ENCODE measurements around the gene CYB561D2.
"Not testable (repeated sequence)": the region's sequence is repeated elsewhere in the genome, so short reads cannot be mapped to it uniquely, and the experiment has no call there.

Gene CYB561D2, protein sequence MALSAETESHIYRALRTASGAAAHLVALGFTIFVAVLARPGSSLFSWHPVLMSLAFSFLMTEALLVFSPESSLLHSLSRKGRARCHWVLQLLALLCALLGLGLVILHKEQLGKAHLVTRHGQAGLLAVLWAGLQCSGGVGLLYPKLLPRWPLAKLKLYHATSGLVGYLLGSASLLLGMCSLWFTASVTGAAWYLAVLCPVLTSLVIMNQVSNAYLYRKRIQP

DNA sequence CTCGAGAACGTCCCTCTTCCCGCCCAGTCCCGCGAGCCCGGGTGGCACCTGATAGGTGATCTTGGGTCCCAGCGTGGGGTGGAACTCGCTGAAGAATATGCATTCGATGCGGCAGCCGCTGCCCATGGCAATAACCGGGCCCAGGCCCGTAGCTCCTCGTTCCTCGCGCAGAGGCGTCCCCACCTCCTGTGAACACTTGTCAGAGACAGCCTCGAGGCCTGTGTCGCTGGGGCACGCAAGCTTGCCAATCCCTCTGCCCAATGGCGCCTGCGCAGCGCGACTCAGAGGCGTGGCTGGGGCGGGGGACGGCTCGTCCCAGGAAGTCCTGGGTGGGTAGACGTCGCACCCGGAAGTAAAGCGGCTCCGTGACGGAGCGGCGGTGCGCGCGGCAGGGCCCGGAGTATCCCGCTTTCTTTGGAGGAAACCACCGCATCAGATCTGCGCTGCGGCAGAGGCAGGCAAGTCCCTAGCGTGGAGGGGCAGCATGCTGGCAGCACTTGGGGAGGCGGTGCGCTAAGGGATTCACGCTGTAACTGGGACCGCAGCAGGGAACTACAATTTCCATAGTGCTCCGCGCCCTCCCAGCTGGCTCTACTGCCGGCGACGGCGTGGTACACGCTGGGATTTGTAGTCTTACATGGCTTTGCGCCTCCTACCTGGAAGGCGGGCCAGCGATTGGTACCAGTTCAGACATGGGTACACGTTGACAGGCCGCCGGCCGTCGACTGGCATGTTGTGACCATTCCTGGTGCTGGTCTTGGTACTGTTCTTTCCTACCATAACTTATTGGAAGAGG lies at the start of gene CYB561D2, which contains the start of gene NPRL2:
Gene CYB561D2, plus strand, starts transcription at position 336 of the 796 bp plus-strand sequence. CDS start 572 bp downstream, outside the sequence.
Gene NPRL2, minus strand, starts transcription at position 249 of the 796 bp plus-strand sequence. Its CDS starts 123 bp downstream, at position 126.
- peak; percentile 97 for DNase-seq (ENCODE audit: low spot score)

DNA sequence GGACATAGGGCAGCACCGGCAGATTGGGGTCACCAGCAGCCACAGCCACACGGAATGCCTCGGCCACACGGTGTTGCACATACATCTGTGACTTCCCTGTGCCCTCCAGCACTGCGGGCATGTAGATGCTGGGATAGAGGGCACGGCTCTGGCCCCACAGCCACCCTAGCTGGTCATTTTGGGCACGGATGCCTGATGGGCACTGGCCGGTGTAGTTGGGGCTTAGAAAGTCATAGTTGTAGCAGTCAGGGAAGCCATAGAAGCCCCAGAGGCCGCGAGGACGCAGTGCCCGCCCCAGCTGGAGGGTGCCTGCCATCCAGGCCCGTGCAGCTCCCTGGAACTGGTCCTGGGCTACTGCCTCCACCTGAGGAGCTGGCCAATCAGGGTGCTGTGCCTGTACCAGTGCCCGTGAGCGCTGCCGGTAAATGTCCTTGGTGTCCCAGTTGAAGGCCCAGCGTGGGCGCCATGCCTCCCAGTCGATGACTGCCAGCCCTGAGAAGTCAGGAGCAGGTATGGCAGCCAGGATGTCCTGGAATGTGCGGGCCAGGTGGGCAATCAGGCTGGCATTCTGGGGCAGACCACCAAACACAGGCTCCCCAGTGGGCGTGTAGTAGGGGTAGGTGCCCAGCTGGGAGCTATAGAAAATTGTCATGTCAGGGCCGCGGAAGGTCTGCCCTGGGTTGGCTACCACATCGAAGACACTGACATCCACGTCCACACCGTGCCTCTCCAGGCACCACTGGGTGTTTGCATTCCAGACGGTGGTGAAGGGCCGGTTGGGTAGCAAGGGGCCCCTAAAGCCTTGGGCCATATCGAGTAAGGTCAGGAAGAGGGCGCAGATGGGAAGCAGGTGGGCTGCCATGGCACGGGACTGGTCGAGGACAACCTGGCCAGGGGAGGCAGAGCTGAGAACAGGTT lies 48.3 kb upstream of the CYB561D2 start:
- no peak for DNase-seq (ENCODE audit: low spot score)

DNA sequence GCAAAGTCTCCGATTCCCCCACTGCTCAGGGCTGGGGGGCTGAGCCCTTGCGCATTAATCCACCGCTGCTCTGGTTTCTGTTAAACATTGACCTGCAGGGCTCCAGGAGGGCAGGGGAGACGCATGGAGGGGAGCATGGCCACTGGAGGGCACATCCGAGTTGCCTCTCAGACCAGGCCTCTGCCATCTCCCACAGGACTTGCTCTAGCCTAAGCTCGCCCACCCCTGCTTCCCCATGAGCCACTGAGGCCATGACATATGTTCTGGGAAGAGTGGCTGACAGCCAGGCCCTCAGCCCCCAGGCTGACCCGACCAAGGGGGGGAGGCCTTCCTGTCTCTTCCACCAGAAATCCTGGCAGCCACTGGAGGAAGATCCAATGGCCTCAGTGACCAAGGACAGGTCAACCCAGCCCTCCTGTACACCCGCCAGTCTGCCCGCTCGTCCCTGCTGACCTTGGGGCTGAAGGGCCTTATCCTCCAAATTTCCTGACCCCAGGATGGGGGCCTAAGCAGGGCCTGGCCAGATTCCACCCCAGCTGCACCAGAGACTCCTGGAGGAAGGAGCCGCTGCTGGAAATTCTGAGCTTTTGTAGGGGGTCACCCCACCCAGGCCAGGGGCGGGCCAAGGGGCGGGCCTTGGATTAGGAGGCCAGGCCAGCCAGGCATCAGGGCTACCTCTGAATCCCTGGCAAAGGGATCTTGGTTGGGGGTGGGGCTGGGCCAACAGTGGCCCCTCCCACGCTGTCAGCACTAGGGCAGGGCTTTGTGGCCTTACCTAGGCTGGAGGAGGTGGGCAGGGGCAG lies 47.4 kb upstream of the CYB561D2 start, which contains the start of gene HYAL1:
Gene HYAL1, minus strand, starts transcription at position 562 of the 803 bp plus-strand sequence. CDS start 618 bp downstream, outside the sequence.
- no peak for DNase-seq (ENCODE audit: low spot score)

DNA sequence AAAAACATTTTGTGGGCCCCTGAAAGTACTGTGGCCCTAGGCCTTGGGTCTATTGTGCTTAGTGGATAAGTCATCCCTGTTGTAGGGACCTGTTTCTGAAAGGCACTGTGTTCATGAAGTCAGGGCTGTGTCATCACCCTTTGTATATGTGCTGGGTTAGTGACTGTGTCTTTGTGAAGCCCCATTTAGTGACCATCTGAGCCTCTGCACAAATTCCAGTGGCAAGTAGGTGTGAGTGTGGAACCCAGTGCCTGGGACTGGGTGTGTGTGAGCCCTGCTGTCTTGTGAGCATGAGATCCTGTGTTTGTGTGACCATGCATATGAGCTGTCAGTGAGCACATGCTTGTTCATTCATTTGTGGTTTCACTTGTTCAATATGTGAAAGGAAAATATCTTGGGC lies 46.1 kb upstream of the CYB561D2 start:
- DNase-seq (ENCODE audit: low spot score) = no peak

DNA sequence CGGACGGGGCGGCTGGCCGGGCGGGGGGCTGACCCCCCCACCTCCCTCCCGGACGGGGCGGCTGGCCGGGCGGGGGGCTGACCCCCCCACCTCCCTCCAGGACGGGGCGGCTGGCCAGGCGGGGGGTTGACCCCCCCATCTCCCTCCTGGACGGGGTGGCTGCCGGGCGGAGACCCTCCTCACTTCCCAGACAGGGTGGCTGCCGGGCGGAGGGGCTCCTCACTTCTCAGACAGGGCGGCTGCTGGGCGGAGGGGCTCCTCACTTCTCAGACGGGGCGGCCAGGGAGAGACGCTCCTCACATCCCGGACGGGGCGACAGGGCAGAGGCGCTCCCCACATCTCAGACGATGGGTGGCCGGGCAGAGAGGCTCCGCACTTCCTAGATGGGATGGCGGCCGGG lies 38.6 kb upstream of the CYB561D2 start:
- DNase-seq (ENCODE audit: low spot score) = not testable (repeated sequence)

DNA sequence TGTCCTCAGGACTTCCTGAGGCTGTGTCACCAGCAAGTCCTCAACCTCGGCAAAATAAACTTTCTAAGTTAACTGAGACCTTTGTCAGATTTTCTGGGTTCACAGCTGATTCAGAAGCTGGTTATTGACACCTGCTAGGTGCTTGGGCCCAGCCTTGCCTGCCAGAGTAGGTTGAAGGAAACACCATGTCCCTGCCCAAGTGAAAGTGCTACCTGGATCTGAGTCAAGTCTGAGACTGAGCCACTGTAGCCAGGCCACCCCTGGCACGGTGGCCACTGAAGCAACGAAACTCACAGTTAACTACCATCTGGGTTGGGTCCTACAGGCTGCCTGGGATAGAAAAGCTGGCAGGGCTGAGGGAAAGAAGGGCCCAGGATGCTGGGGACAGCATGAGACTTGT lies 36.3 kb upstream of the CYB561D2 start:
- no peak for DNase-seq (ENCODE audit: low spot score)

DNA sequence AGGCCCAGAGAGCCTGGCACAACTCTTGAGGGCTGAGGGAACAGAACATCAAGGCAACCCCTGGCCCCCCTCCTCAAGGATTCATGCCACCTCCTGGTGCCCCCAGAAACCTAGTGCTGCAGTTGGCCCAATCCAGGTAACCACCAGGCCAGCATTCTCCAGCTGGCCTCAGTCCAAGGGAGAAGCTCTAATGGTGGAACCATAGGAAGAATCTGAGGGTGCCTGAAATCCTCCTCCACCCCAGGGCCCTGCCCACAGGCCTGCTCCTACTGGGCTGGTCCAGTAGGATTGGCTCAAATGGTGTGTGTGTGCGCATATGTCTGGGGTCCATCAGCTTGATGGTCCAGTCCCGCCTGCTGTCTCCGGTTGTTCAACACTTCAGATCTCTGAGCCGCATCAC lies 35.8 kb upstream of the CYB561D2 start:
- no peak for DNase-seq (ENCODE audit: low spot score)

DNA sequence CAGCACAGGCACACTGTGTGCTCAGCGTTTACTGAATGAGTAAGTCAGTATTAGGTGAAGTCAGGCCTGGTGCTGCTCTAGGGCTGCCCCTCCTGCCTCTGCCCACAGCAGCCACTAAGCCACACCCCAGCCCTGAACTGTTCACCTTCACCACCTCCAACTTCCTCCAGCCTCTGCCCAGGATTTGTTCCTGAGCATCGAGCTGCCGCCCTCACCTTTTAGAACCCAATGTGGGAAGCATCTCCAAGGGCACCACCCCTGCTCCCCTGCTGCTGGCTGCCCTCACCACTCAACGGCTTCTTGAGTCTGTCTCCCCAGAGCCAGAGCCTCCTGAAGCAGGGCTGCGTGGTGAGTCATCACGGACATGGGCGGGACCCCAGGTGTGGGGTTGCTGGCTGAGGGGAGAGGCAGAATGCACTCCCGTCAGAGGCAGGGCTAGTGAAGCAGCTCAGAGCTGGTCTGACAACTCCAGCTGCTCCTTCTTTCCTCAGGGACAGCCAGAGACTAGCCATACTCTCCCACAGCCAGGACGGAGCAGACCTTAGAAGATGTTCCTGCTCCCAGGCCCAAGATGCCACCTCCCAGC lies 33.9 kb upstream of the CYB561D2 start:
- no peak for DNase-seq (ENCODE audit: low spot score)

DNA sequence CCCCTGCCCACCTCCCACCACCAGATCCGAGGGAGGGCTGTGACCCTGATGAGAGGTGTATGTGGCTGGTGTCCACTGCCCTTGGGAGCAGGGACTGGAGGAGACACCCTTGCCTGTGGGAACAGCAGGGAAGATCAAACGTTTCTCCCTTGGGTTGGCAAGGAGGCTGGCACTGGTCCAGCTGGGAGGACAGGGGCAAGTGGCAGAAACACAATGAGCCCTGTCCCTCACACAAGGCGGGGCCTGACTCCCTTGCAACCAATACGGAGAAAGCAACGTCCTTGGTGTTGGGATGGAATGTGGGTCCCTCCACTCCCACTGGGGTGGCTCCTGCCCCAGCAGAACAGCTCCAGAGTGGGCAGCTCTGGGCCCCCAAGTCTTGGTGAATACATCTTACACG lies 33.4 kb upstream of the CYB561D2 start:
- no peak for DNase-seq (ENCODE audit: low spot score)

DNA sequence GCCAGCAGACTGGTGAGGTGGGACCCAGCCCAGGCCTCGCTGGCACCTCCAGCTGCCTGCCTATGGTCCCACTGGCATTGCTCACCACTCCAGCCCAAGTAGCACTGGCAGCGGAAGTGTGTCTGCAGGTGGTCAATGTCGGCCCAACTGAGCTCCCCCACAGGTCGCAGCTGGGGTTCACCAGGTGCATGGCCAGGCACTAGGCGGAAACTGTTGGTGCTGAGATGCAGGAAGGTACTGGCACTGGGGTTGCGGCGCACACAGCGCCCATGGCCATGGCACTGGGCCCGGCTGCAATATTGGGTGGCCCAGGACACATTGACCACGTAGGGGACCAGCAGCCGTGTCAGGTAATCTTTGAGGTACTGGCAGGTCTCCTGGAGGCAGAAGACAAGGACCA lies 32.5 kb upstream of the CYB561D2 start:
- no peak for DNase-seq (ENCODE audit: low spot score)

DNA sequence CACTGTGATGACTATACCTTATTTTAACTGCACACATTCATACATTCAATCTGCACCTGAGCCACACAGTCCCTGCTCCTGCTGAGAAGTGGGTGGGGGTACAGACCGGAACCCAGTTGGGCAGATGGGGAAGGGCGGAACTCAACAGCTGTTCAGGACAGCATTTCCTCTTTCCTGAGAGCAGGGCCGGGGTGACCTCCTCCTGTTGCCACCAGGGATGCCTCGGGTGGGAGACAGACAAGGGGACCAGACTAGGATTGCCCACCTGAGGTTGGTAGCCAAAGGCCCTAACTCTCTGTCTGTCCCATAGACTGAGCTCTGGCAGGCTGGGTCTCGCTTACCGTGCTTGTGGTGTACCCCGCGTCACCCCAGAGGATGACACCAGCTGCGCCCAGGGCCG lies 32.0 kb upstream of the CYB561D2 start:
- DNase-seq (ENCODE audit: low spot score) = no peak

DNA sequence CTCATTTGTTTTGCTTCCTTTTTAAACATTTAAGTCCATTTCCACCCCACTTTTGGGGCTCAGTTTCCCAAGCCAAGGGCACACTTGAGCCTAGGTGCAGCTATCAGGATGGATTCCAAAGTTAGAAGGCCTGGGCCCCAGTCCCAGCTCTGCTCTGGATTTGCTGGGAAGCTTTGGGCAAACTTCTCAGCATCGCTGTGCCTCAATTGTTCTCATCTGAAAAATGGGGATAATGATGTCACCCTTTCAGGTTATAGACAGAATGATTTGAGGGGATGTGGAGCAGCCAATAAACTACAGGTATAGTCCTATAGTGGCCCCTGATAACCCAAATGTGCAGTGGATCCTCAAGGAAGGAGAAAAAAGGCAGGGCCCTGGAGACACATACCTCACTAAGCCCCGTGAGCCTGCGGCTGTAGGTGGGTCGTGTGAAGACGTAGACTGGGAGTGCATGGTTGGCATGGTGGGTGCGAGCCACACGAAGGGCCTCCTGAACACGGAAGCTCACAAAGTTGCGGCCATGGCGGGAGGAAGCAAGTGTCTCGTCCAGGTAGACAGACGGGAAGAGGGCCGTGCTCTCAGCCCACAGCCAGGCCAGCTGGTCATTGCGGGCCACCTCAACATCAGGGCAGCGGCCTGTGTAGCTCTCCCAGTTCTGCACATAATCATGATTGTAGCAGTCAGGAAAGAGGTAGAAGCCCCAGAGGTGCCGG lies 31.3 kb upstream of the CYB561D2 start:
- DNase-seq (ENCODE audit: low spot score) = no peak

DNA sequence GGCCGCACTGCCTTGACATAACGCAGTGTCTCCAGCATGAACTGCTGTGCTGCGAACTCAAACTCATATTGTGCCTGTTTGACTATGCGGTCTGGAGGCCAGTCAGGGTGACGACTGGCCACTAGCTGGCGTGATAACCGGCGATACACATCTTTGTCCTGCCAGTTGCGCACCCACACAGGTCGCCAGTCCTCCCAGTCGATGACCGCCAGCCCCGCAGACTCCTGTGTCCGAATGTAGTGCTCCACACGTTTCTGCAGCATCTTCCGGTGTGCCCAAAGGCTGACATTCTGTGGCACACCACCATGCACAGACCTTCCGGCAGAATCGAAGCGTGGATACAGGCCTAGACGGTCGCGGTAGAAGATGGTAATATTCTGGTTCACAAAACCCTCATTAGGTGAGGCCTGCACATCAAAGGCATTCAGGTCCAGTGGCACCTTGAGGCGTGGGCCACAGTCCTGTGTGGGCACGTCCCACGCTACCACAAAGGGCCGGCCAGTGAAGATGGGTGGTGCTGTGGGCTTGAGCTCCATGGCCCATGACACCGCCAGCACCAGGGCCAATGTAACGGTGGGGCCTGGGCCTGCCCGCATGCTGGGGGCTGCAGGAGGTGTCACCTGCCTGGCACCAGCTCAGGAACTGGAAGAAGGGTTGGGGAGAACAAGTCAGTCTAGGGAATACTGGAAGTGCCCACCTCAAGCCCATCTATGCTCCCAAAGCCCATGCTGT lies 30.6 kb upstream of the CYB561D2 start:
- no peak for DNase-seq (ENCODE audit: low spot score)

DNA sequence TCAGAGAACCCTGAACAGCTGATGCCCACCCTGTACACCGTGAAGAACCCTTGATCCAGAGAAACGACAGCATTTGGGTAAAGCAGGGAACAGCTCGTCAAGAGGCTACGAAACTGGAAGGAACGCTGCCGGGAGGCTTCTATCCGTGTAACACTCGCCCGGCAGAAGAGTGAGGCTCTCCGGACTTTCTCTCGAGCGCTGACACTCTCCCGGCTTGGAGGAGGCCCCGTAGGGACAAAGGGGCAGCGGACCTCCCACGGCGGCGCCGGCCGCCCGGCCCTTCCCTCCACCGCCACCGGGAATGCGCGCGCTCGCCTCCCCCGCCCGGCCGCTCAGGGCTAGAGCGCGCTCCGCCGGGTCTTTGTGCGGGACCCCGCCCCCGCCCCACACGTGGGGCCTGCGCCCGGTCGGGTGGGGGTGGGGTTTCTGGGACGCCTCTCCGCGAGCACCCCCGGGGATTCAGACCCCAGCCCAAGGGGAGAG lies 29.8 kb upstream of the CYB561D2 start:
- peak; percentile 89 for DNase-seq (ENCODE audit: low spot score)

DNA sequence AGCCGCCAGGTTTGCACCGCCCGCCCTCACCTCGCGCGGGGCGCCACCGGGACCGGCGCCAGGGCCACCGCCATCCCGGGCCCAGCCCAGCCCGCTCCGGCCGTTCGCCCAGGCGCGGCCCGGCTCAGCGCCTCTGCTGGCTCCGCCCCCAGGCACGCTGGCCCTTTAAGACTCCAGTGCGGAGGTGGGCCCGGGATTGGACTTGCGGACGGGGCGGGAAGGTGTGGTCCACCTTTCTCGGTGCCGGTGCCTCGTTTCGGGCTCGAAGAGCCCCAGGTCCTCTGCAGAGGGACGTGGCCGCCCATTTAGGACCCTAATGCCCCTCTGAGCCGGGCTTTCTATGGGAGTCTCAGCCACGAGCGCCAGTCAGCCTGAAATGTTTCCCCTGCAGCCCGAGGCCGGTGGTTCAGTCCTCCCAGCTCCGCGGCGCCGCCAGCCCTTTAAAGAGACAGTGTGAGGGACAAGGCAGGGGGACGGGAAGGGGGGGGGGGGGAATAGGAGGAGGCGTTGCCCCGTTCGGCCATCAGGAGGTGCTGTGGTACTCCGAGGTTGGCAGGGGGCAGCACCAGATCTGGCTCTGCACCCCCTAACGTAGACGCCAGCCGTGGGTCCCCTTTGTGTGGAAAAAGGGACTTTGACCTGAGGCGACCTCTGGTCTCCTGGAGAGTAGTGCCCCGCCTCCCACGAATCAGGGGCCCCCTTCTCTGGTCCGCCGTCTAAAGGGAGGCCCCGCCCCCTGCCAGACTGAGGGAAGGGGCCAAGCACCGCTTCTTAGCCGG lies 29.1 kb upstream of the CYB561D2 start:
- DNase-seq (ENCODE audit: low spot score) = peak; percentile 94

DNA sequence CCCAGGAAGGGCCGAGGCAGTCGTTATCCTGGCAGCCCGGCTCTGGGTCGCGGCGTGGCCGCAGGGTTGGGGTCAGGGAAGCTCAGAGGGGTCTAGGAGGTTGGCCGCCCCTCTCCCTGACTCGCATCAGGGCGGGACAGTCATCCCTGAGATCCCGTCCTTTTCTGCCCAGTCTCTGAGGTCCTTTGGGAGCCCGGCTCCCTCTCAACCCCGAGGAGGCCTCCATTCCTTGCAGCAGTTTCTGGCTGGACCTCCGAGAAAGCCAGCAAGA lies 28.6 kb upstream of the CYB561D2 start:
- no peak for DNase-seq (ENCODE audit: low spot score)

DNA sequence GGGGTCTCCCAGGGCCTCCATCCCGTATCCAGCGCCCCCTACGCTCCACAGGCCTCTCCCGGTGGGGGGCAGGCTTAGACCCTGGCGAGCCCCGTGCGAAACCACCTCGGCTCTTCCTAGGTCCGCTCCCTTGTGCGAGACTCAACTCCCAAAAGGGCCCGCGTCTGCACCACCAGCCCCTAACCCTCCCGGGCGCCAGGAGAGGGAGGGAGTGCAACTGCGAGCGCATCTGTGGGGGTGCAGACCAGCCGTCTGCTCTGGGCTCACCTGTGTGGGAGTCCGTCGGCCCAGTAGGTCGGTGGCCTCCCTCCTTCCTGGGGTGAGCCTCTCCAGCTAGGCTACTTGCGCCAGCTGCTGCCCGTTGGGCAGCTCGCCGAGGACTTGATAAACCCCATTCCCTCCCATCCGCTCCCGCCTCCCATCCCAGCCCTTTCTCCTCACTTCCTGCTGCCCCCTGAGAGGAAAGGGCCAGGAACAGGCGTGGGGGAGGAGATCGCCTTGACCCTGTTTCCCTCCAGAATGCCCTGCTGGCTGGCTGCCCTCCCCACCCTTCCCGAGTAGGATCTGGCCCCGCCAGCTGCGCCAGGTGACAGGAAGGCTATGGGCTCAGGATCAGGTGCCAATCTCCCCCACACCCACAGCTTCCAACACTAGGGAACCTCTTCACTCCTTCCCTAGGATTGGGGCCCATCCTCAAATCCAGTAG lies 28.1 kb upstream of the CYB561D2 start, which contains the start of gene HYAL2:
Gene HYAL2, minus strand, starts transcription at position 360 of the 706 bp plus-strand sequence. CDS start 2,256 bp downstream, outside the sequence.
- DNase-seq (ENCODE audit: low spot score) = no peak

DNA sequence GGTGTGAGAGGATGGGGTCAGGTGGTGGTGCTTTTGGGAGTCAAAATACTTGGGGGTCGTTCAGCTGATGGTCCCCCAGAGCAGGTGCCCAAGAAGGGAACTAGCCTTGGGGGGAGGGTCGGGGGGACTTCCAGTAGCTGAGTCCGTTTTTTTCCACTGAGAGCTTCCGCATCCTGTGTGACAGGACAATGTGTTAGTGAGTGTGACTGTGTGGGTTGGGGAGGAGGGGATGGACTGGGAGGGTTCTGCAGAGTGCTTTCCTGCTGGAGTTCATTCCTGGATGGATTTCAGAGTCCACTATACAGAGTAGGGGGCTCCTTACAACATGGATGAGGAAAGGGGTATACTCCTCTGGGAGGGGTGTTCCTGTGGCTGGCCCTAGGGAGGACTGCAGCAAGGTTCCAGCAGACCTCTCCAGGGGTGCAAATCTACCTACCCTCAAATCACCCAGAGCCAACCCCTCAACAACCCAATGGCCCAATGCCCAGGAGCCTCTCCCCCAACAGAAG lies 27.5 kb upstream of the CYB561D2 start:
- DNase-seq (ENCODE audit: low spot score) = no peak
